Panc1 (cell line): ENCODE measurements around the gene ZC3H12C. TPM values are rescaled to one million over a fixed set of nuclear protein-coding genes. Genes with fewer than 3 reads are reported as not detected.

Source experiments
- ATAC-seq: fragments of 200-7000 bp; cut with Tn5 transposase; 2 replicates; pipeline ENCODE4 v1.9.1; 2020; ENCODE audit warnings: mild to moderate bottlenecking, moderate library complexity
- BruUV-seq: library from RNA; stranded (reverse); fragments of 400-500 nt; replicated peaks from 2 replicates; lab custom pipeline; 2021; lab: Mats Ljungman, UMichigan
- CTCF ChIA-PET: fragments of 300-600 bp; sonication (Branson Sonifier 250); formaldehyde crosslinking; loops from one replicate; lab custom pipeline; 2022; ENCODE audit warnings: antibody characterized with exemption; lab: Charles Lee
- POLR2A ChIA-PET: fragments of 300-600 bp; sonication (Branson Sonifier 250); formaldehyde crosslinking; loops from one replicate; lab custom pipeline; 2022; ENCODE audit warnings: antibody characterized with exemption; lab: Charles Lee
- DNase-seq: peaks from one replicate; pipeline ENCODE4 v3.0.0-alpha.2; 2010; ENCODE audit warnings: low read depth, low spot score
- H3K27ac ChIP-seq: 2 replicates; pipeline ENCODE4 v1.5.1; 2011; ENCODE audit warnings: mild to moderate bottlenecking, low read length, inconsistent platforms
- H3K27me3 ChIP-seq: fragments of 200-500 bp; sonication (Bioruptor generic); 2 replicates; pipeline ENCODE4 v1.6.0; 2014; ENCODE audit warnings: low read length, inconsistent platforms; ENCODE audit not compliant: control insufficient read depth, insufficient read depth
- H3K36me3 ChIP-seq: fragments of 200-500 bp; sonication (Bioruptor generic); 2 replicates; pipeline ENCODE4 v1.5.1; 2014; ENCODE audit warnings: inconsistent platforms, mild to moderate bottlenecking, low read length, moderate library complexity; ENCODE audit not compliant: control insufficient read depth, insufficient read depth
- H3K4me1 ChIP-seq: 2 replicates; pipeline ENCODE4 v1.5.1; 2011; ENCODE audit warnings: inconsistent platforms, mild to moderate bottlenecking, low read length, moderate library complexity; ENCODE audit not compliant: control insufficient read depth, insufficient read depth
- H3K4me3 ChIP-seq, 2 experiments: 2 replicates each; pipeline ENCODE4 v1.5.1; 2011 to 2012; ENCODE audit warnings: low read depth in 2 of 2, low read length in 2 of 2, mild to moderate bottlenecking in 2 of 2, inconsistent platforms in 1 of 2, moderate library complexity in 1 of 2
- H3K9me3 ChIP-seq: fragments of 200-500 bp; sonication (Bioruptor generic); 2 replicates; pipeline ENCODE4 v1.5.1; 2014; ENCODE audit warnings: low read depth, mild to moderate bottlenecking, inconsistent platforms, low read length, moderate library complexity; ENCODE audit not compliant: control insufficient read depth, insufficient read depth
- CTCF ChIP-seq: fragments of 450-650 bp; IDR thresholded peaks from 2 replicates; pipeline ENCODE4 v1.5.1; 2017; ENCODE audit warnings: mild to moderate bottlenecking
- POLR2AphosphoS5 ChIP-seq: IDR thresholded peaks from 2 replicates; pipeline ENCODE4 v1.6.1; 2012; ENCODE audit warnings: mild to moderate bottlenecking, low read depth, low read length, moderate library complexity
- REST ChIP-seq, 2 experiments: IDR thresholded peaks; 2 replicates each; pipeline ENCODE4 v1.6.1; 2011 to 2012; ENCODE audit warnings: low read depth in 2 of 2, control low read depth in 1 of 2, low read length in 1 of 2, mild to moderate bottlenecking in 1 of 2, moderate library complexity in 1 of 2; ENCODE audit not compliant: insufficient read depth in 1 of 2
- SIN3A ChIP-seq: IDR thresholded peaks from 2 replicates; pipeline ENCODE4 v1.6.1; 2012; ENCODE audit warnings: low read depth, mild to moderate bottlenecking, low read length, moderate library complexity, borderline replicate concordance; ENCODE audit not compliant: insufficient read depth
- TCF7L2 ChIP-seq: IDR thresholded peaks from 2 replicates; pipeline ENCODE4 v1.6.1; 2011; ENCODE audit warnings: mild to moderate bottlenecking, low read depth, low read length, inconsistent platforms
- in situ Hi-C: cut with HindIII; loops from 2 replicates; pipeline ENCODE4 v1.10.0; 2016; ENCODE audit warnings: low sequenced_read_pairs, low pct_unique_long_range_greater_than_20kb
- intact Hi-C: fragments of 100-400 bp; cut with micrococcal nuclease; formaldehyde crosslinking; loops from one replicate; pipeline ENCODE4 v1.10.0; 2022; ENCODE audit not compliant: unreplicated experiment
- total RNA-seq: library from RNA; stranded (reverse); gene quantifications from one replicate; pipeline ENCODE4 v1.2.1, GENCODE V29; 2021; ENCODE audit not compliant: unreplicated experiment

Gene ZC3H12C
- total RNA-seq, 1 experiment from 2014 or later = 13.5 TPM

- BruUV-seq = no TSS peak
- in situ Hi-C loops = no loop called here
These were observed 36.2 kb upstream of the ZC3H12C start for GRCh38 chr11:110056956-110057355.

GRCh38 chr11:110059706-110060463 lies 33.3 kb upstream of the ZC3H12C start:
- in situ Hi-C loops = no loop called here
- intact Hi-C loops = no loop called here
- Histone ChIP-seq H3K4me1 (no peaks in the 10 kb centered on the region), H3K4me3 (no peak overlapping the region), H3K27me3 (no peaks in the 10 kb centered on the region), H3K36me3 (no peaks in the 10 kb centered on the region), H3K27ac (no peak overlapping the region), H3K9me3 (no peaks in the 10 kb centered on the region)
- no TSS peak for BruUV-seq
- no peak for ATAC-seq
- DNase-seq = no peak
- TF ChIP-seq POLR2AphosphoS5 (no peak), CTCF (no peak), REST (IDR thresholded peaks at IDR 0.05; ENCODE audit: insufficient read depth in 1 of 2, low read depth in 2 of 2, low read length in 1 of 2) (no peak), SIN3A (no peak), TCF7L2 (no peak)
- ChIA-PET POLR2A (no interaction called here), CTCF (no interaction called here)

More at GRCh38 chr11:110056956-110057355, 36.2 kb upstream of the ZC3H12C start:
- H3K36me3 ChIP-seq = no peaks in the 10 kb centered on the region
- POLR2A ChIA-PET = no interaction called here
- H3K27me3 ChIP-seq = no peaks in the 10 kb centered on the region
- intact Hi-C loops = no loop called here
- ATAC-seq = no peak
- DNase-seq = no peak
- TF ChIP-seq REST (IDR thresholded peaks at IDR 0.05; ENCODE audit: insufficient read depth in 1 of 2, low read depth in 2 of 2, low read length in 1 of 2) = no peak
- TF ChIP-seq POLR2AphosphoS5 = no peak
- TF ChIP-seq SIN3A = no peak
- no peak for TF ChIP-seq CTCF
- TF ChIP-seq TCF7L2 = no peak
- no peak overlapping the region for H3K27ac ChIP-seq
- CTCF ChIA-PET = no interaction called here
- H3K4me1 ChIP-seq = no peaks in the 10 kb centered on the region
- no peaks in the 10 kb centered on the region for H3K9me3 ChIP-seq
- no peak overlapping the region for H3K4me3 ChIP-seq
